ENCODE measurements around the gene NOLC1.

NOLC1 gene

GRCh38 chr10:102147561-102147960 is 4.6 kb upstream of the NOLC1 start:
- no peak overlapping the region for H3K4me3 ChIP-seq (ENCODE audit: low read depth, low read length)
- DNase-seq (ENCODE audit: low read depth): no peak
- TF ChIP-seq CTCF (IDR thresholded peaks at IDR 0.05; ENCODE audit: insufficient read depth, low read depth, low read length, missing control alignments): no peak

DNA sequence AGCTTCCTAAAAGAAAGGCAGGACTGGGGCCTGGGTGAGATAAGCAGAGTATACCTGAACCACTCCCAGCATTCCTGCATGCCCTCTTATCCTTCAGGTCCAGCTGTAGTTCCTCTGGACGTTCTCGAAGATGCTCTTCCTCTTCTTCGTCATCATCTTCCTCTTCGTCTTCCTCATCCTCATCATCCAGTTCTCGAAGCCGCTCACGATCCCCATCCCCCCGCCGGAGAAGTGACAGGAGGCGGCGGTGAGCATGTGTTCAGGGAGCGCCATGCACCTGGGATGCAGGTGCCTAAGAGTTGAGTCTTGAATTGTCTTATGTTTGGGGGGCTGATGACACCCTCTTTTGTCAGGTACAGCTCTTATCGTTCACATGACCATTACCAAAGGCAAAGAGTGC is 3.9 kb upstream of the NOLC1 start:
- no peak for TF ChIP-seq CTCF (IDR thresholded peaks at IDR 0.05; ENCODE audit: insufficient read depth, low read depth, low read length, missing control alignments)
- DNase-seq (ENCODE audit: low read depth): no peak
- H3K4me3 ChIP-seq (ENCODE audit: low read depth, low read length): no peak overlapping the region

DNA sequence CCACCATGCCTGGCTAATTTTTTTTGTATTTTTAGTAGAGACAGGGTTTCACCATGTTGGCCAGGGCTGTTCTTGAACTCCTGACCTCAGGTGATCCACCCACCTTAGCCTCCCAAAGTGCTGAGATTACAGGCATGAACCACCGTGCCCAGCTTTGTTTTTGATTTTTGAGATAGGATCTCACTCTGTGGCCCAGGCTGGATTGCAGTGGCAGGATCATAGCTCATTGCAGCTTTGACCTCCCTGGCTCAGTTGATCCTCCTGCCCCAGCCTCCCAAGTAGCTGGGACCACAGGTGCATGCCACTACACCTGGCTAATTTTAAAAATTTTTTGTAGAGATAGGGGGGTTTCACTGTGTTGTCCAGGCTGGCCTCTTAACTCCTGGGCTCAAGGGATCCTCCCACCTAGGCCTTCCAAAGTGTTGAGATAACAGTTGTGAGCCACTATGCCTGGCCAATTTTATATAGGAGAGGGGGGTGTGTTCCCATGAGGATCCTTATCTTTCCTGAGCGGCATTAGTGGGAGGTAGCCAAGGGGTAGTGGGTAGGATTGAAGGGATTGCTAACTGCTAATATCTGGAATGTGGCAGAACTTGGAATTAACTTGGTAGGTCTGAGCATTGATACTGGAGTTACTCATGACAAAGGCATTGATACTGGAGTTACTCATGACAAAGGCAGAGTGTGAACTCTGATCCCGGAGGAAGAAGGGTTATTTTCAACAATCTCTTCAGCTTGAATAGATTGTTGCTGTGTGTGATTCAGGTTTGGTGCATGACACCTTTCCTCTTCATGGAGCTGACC is 1.0 kb upstream of the NOLC1 start:
- no peak for TF ChIP-seq CTCF (IDR thresholded peaks at IDR 0.05; ENCODE audit: insufficient read depth, low read depth, low read length, missing control alignments)
- H3K4me3 ChIP-seq (ENCODE audit: low read depth, low read length): peak overlapping the region; percentile 49
- DNase-seq (ENCODE audit: low read depth): no peak

DNA sequence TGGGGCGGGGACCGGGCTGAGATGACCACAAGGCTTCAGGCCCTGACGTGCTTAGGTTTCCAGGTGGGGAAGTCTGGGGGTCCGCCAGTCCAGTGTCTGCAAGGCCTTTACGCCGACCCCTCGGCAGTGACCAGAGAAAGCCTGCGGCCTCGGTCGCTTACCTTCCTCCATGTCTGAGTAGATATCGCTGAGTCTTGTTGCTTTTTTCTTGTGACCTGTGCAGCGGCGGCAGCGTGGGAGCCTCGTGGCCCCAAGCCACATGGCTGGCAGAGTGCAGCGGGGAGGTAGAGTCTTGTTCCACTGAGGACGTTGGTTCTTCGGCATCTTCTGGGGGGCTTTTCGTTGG is 329 bp downstream of the NOLC1 start:
- TF ChIP-seq CTCF (IDR thresholded peaks at IDR 0.05; ENCODE audit: insufficient read depth, low read depth, low read length, missing control alignments): no peak
- DNase-seq (ENCODE audit: low read depth): peak; percentile 50
- H3K4me3 ChIP-seq (ENCODE audit: low read depth, low read length): peak overlapping the region; percentile 93

DNA sequence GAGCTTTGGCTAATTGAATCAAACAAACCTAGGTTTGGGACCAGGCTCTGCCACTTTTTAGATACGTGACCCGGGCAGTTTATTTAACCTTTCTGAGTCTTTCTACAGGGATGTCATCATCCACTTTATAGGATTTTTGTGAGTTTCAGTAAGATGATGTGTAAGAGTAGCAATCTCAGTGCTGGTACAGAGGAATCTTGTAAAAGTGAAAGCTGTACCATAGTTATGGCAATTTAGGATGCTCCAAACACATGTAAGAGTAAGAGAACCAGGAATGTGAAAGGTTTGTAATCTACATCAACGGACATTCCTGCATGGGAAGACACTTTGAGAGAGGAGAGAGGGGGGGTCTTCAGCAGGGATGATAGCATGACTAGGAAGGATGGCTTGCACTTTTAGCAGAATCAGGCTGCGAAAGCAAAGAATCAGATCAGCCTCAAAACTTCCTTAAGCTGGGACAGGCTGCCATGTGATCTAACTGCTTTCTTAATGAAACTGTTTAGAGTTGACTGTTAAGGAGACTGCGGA is 968 bp downstream of the NOLC1 start:
- no peak for DNase-seq (ENCODE audit: low read depth)
- TF ChIP-seq CTCF (IDR thresholded peaks at IDR 0.05; ENCODE audit: insufficient read depth, low read depth, low read length, missing control alignments): no peak
- H3K4me3 ChIP-seq (ENCODE audit: low read depth, low read length): peak overlapping the region; percentile 93

DNA sequence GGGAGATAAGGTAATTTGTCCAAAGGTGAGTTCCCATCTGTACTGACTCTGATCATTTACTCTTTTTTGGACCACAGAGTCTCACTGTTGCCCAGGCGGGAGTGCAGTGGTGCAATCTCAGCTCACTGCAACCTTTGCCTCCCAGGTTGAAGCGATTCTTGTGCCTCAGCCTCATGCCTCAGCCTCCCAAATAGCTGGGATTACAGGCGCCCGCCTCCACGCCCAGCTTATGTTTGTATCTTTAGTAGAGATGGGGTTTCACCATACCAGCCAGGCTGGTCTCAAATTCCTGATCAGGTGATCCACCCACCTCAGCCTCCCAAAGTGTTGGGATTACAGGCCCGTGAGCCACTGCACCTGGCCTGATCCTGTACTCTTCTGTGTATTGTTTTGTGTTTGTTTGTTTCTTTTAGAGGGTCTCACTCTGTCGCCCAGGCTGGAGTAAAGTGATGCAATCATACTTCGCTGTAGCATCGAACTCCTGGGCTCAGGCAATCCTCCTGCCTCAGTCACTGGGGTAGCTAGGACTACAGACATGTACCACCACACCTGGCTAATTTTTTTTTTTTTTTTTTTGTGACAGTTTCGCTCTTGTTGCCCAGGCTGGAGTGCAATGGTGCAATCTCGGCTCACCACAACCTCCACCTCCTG is 2.4 kb downstream of the NOLC1 start:
- no peak for TF ChIP-seq CTCF (IDR thresholded peaks at IDR 0.05; ENCODE audit: insufficient read depth, low read depth, low read length, missing control alignments)
- DNase-seq (ENCODE audit: low read depth): no peak
- no peak overlapping the region; the same call in 1 of the 2 replicates for H3K4me3 ChIP-seq (ENCODE audit: low read depth, low read length)
